Ascending aorta (tissue), 2 donors: ENCODE data around the gene TMPRSS2. TPM values are rescaled to one million over a fixed set of nuclear protein-coding genes. Genes with fewer than 3 reads are reported as not detected.

Source experiments
- DNase-seq, 2 donors: peaks; one replicate each; pipeline ENCODE4 v3.0.0-alpha.2; 2019; ENCODE audit warnings: low spot score in 2 of 2
- H3K27ac ChIP-seq, 2 donors: fragments of 200-600 bp; sonication (generic); one replicate each; pipeline ENCODE4 v1.5.1; 2016 to 2017; ENCODE audit warnings: mild to moderate bottlenecking in 1 of 2
- H3K27me3 ChIP-seq: fragments of 200-600 bp; sonication (generic); one replicate; pipeline ENCODE4 v1.5.1; 2017
- H3K36me3 ChIP-seq, 2 donors: fragments of 200-600 bp; sonication (generic); one replicate each; pipeline ENCODE4 v1.5.1; 2016
- H3K4me1 ChIP-seq, 2 donors: fragments of 200-600 bp; sonication (generic); one replicate each; pipeline ENCODE4 v1.5.1; 2016 to 2017; ENCODE audit warnings: mild to moderate bottlenecking in 1 of 2
- H3K4me3 ChIP-seq, 2 donors: fragments of 200-600 bp; sonication (generic); one replicate each; pipeline ENCODE4 v1.5.1; 2016 to 2017; ENCODE audit warnings: mild to moderate bottlenecking in 1 of 2
- H3K9me3 ChIP-seq, 2 donors: fragments of 200-600 bp; sonication (generic); one replicate each; pipeline ENCODE4 v1.5.1; 2016
- intact Hi-C: fragments of 100-400 bp; cut with DNase I; formaldehyde crosslinking; loops from one replicate; pipeline ENCODE4 v1.15.1; 2023
- total RNA-seq: library from RNA; depleted of rRNA; stranded (reverse); fragments of >200 nt; gene quantifications from one replicate; pipeline ENCODE4 v1.1.0, GENCODE V29; 2016
- TF ChIP-seq, protein P1 (sequence below), 3 experiments: fragments of 200-600 bp in 2 of 3; fragments of 450-650 bp in 1 of 3; sonication (generic) in 2 of 3; IDR thresholded peaks; one replicate each; pipeline ENCODE4 v1.5.1; 2016 to 2019; ENCODE audit warnings: antibody characterized with exemption in 3 of 3, mild to moderate bottlenecking in 1 of 3, moderate library complexity in 1 of 3

The TMPRSS2 gene
- total RNA-seq, 1 donor from 2014 or later, result not detected

DNA sequence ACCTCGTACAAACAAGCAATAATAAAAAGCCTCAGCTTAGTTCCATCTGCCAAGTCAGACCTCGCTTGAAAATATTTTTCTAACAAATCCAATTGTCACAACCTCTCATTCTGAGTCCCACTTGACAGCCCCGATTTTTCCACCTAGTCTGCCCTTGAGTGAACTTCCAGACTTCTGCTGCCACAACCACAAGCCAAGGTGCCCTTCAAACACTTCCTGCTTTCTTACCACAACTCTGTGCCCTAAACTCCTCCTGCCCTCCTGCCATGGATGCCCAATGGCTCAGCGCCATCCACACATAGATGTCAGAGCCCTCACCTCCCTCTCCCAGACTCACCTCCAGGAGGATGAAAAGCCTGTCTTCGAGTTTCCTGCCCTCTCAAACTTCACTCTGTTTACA, 3.9 kb downstream of the TMPRSS2 start:
- peaks cover 6% of the 10 kb centered on the region for H3K27me3 ChIP-seq
- TF ChIP-seq, protein P1, sequence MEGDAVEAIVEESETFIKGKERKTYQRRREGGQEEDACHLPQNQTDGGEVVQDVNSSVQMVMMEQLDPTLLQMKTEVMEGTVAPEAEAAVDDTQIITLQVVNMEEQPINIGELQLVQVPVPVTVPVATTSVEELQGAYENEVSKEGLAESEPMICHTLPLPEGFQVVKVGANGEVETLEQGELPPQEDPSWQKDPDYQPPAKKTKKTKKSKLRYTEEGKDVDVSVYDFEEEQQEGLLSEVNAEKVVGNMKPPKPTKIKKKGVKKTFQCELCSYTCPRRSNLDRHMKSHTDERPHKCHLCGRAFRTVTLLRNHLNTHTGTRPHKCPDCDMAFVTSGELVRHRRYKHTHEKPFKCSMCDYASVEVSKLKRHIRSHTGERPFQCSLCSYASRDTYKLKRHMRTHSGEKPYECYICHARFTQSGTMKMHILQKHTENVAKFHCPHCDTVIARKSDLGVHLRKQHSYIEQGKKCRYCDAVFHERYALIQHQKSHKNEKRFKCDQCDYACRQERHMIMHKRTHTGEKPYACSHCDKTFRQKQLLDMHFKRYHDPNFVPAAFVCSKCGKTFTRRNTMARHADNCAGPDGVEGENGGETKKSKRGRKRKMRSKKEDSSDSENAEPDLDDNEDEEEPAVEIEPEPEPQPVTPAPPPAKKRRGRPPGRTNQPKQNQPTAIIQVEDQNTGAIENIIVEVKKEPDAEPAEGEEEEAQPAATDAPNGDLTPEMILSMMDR (IDR thresholded peaks at IDR 0.05), result no peak
- H3K9me3 ChIP-seq, result no peaks in the 10 kb centered on the region

DNA sequence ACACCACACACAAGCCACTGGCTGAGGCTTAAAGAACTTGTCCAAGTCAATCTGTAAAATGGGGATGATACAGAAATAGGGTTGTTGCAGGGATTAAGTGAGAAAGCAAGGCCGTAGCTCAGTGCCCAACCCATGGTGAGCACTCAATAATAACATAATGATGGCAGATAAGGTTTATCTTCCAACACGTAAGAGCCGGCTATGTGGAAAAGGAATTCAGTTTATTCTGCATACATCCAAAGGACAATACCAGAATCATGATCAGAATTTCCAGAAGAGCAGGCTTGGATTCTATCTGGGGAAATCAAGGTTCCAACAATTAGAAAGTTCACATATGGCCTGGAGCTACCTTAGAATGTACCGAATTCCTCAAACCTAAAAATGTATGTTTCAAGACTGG, 4.6 kb downstream of the TMPRSS2 start:
- no peaks in the 10 kb centered on the region for H3K36me3 ChIP-seq
- H3K4me3 ChIP-seq, result no peak overlapping the region
- intact Hi-C loops, result no loop called here
- H3K27me3 ChIP-seq, result peaks cover 6% of the 10 kb centered on the region
- no peaks in the 10 kb centered on the region for H3K9me3 ChIP-seq
- H3K4me1 ChIP-seq, result no peaks in the 10 kb centered on the region
- H3K27ac ChIP-seq, result no peak overlapping the region
- DNase-seq, result no peak
- TF ChIP-seq, protein P1 (IDR thresholded peaks at IDR 0.05), result no peak

More for the DNA sequence above, 3.9 kb downstream of the TMPRSS2 start:
- Histone ChIP-seq H3K27ac (no peak overlapping the region), H3K36me3 (no peaks in the 10 kb centered on the region), H3K4me1 (no peaks in the 10 kb centered on the region), H3K4me3 (no peak overlapping the region)
- intact Hi-C loops, result no loop called here
- no peak for DNase-seq

DNA sequence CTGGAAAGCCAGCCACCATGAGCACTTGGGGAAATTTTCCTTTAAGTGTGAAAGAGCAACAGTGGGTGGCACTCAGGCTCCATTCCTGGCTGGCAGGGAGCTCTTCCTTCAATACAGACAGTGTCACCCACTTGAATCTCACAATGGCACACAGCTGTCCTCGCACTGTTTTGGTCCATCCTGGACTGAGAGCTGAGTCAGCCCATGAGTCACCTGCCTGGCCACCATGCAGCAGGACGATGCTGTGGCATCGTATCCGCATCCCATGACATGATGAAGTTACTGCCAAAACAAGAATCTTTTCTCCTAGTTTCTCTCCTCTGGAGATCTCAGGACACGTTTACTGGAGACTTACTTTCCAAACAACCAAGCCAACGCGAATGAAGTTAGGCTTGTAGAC, 6.0 kb downstream of the TMPRSS2 start:
- TF ChIP-seq, protein P1 (IDR thresholded peaks at IDR 0.05), result no peak
- no peaks in the 10 kb centered on the region for H3K9me3 ChIP-seq
- H3K36me3 ChIP-seq, result no peaks in the 10 kb centered on the region
- no peaks in the 10 kb centered on the region for H3K4me1 ChIP-seq
- no peaks in the 10 kb centered on the region for H3K27me3 ChIP-seq
- DNase-seq, result no peak
- intact Hi-C loops, result no loop called here
- H3K4me3 ChIP-seq, result no peak overlapping the region
- no peak overlapping the region for H3K27ac ChIP-seq

DNA sequence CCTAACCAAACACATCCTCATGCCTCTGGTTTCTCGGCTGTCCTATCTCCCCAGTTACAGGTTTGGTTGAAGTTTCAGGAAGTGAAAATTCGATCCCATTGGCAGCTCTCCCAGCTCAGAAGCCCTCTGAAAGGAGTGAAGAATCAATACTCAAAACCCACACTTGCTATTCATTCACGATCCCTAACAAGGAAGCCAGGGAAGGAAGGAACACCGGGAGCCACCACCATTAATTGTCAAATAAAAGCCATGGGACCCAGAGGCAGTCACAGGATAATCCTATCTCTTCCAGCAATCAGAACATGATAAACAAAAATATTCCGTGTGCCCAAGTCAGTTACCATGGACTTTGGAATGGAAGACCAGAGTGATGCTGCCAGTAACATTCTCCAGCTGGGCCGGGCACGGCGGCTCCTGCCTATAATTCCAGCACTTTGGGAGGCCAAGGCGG, 7.0 kb downstream of the TMPRSS2 start:
- Histone ChIP-seq H3K36me3 (no peaks in the 10 kb centered on the region), H3K4me1 (no peaks in the 10 kb centered on the region), H3K9me3 (no peaks in the 10 kb centered on the region), H3K27ac (no peak overlapping the region), H3K4me3 (no peak overlapping the region), H3K27me3 (no peaks in the 10 kb centered on the region)
- TF ChIP-seq, protein P1 (IDR thresholded peaks at IDR 0.05), result no peak
- intact Hi-C loops, result no loop called here
- DNase-seq, result no peak

DNA sequence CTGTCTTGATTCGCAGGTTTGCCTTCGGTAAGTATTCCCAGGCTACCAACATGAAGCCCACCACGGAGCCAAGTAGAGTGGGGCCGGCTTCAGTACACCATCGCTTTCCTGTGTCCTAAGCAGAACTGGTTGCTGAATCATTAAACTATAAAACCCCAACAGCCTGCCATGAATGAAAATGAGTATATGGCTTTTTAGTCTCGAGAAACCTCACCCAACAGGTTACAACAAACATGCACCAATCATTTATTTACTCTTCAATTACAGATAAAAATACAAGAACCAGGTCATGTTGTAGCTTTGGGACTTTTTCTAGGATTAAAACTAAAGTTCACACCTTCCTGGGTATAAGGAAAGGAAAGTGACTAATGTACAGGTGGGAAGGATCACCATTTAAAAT, 7.6 kb downstream of the TMPRSS2 start:
- no peak overlapping the region for H3K27ac ChIP-seq
- no peak overlapping the region for H3K4me3 ChIP-seq
- no peaks in the 10 kb centered on the region for H3K9me3 ChIP-seq
- no peak for DNase-seq
- TF ChIP-seq, protein P1 (IDR thresholded peaks at IDR 0.05), result no peak
- H3K4me1 ChIP-seq, result no peaks in the 10 kb centered on the region
- H3K36me3 ChIP-seq, result no peaks in the 10 kb centered on the region
- intact Hi-C loops, result no loop called here
- H3K27me3 ChIP-seq, result no peaks in the 10 kb centered on the region

DNA sequence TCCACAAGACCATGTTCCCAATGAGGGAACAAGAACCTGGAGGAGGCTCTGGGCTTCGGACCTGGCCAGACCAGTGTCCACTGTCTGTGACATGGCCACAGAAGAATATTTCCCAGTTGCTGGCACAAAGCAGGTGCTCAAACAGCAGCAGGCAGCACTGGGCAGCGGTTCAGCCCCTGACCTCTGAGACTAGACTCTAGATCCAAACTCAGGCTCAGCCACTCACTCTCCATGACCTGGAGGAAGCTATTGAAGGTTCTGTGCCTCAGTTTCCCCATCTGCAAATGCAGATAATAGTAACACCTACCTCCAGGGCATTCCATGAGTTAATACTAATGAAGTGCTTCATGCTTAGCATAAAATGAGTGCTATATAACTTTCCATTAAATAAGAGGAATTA, 8.0 kb downstream of the TMPRSS2 start:
- no peak overlapping the region for H3K27ac ChIP-seq
- no peaks in the 10 kb centered on the region for H3K9me3 ChIP-seq
- no peaks in the 10 kb centered on the region for H3K4me1 ChIP-seq
- intact Hi-C loops, result no loop called here
- H3K36me3 ChIP-seq, result no peaks in the 10 kb centered on the region
- H3K4me3 ChIP-seq, result no peak overlapping the region
- TF ChIP-seq, protein P1 (IDR thresholded peaks at IDR 0.05), result no peak
- no peak for DNase-seq
- no peaks in the 10 kb centered on the region for H3K27me3 ChIP-seq
